H9 (cell line): ENCODE data around the gene MRPS34. TPM values are rescaled to one million over a fixed set of nuclear protein-coding genes. Genes with fewer than 3 reads are reported as not detected.

Experiments
- DNase-seq: peaks from one replicate; pipeline ENCODE4 v3.0.0-alpha.2; 2017
- H2AFZ ChIP-seq: one replicate; pipeline ENCODE4 v1.6.1; 2013; ENCODE audit warnings: mild to moderate bottlenecking, low read length, control low read depth, moderate library complexity
- H2AK5ac ChIP-seq: 2 replicates; pipeline ENCODE4 v1.6.1; 2013; ENCODE audit warnings: low read length, control low read depth, mixed read lengths; ENCODE audit not compliant: insufficient read length
- H2BK120ac ChIP-seq: one replicate; pipeline ENCODE4 v1.6.1; 2013; ENCODE audit warnings: low read depth, mild to moderate bottlenecking, low read length, control low read depth, inconsistent platforms; ENCODE audit not compliant: poor library complexity, severe bottlenecking
- H2BK12ac ChIP-seq: 2 replicates; pipeline ENCODE4 v1.6.1; 2013; ENCODE audit warnings: low read length, control low read depth, mixed read lengths, low read depth; ENCODE audit not compliant: insufficient read length
- H2BK15ac ChIP-seq: 2 replicates; pipeline ENCODE4 v1.6.1; 2013; ENCODE audit warnings: low read depth, low read length, control low read depth
- H2BK20ac ChIP-seq: one replicate; pipeline ENCODE4 v1.6.1; 2013; ENCODE audit warnings: low read depth, mild to moderate bottlenecking, low read length, control low read depth, inconsistent platforms; ENCODE audit not compliant: poor library complexity, severe bottlenecking
- H2BK5ac ChIP-seq: 2 replicates; pipeline ENCODE4 v1.6.1; 2013; ENCODE audit warnings: low read length, control low read depth, mixed read lengths; ENCODE audit not compliant: insufficient read length
- H3K14ac ChIP-seq: 2 replicates; pipeline ENCODE4 v1.6.1; 2013; ENCODE audit warnings: low read length, control low read depth; ENCODE audit not compliant: insufficient read depth
- H3K18ac ChIP-seq: 2 replicates; pipeline ENCODE4 v1.6.1; 2013; ENCODE audit warnings: low read depth, mild to moderate bottlenecking, mixed read lengths, low read length, control low read depth; ENCODE audit not compliant: insufficient read length
- H3K23ac ChIP-seq: 2 replicates; pipeline ENCODE4 v1.6.1; 2013; ENCODE audit warnings: low read length, control low read depth, mixed read lengths, low read depth; ENCODE audit not compliant: insufficient read length
- H3K23me2 ChIP-seq: 2 replicates; pipeline ENCODE4 v1.6.1; 2013; ENCODE audit warnings: low read depth, mild to moderate bottlenecking, mixed read lengths, low read length, control low read depth; ENCODE audit not compliant: insufficient read length, poor library complexity, severe bottlenecking
- H3K27ac ChIP-seq: 2 replicates; pipeline ENCODE4 v1.5.1; 2013; ENCODE audit warnings: low read length, control low read depth, mixed read lengths, low read depth; ENCODE audit not compliant: insufficient read length
- H3K27me3 ChIP-seq: 2 replicates; pipeline ENCODE4 v1.6.1; 2013; ENCODE audit warnings: low read length, control low read depth, inconsistent platforms; ENCODE audit not compliant: insufficient read depth
- H3K4ac ChIP-seq: 2 replicates; pipeline ENCODE4 v1.6.1; 2013; ENCODE audit warnings: low read depth, mild to moderate bottlenecking, control low read depth, inconsistent platforms, low read length, moderate library complexity
- H3K4me1 ChIP-seq: 2 replicates; pipeline ENCODE4 v1.6.1; 2013; ENCODE audit warnings: low read length, control low read depth, inconsistent platforms; ENCODE audit not compliant: insufficient read depth
- H3K4me2 ChIP-seq: 2 replicates; pipeline ENCODE4 v1.6.1; 2013; ENCODE audit warnings: low read length, control low read depth, mixed read lengths; ENCODE audit not compliant: insufficient read length, insufficient read depth
- H3K56ac ChIP-seq: 2 replicates; pipeline ENCODE4 v1.6.1; 2013; ENCODE audit warnings: low read depth, mild to moderate bottlenecking, mixed read lengths, low read length, control low read depth; ENCODE audit not compliant: insufficient read length
- H3K79me1 ChIP-seq: 2 replicates; pipeline ENCODE4 v1.6.1; 2013; ENCODE audit warnings: low read depth, mild to moderate bottlenecking, moderate library complexity, low read length, control low read depth, inconsistent platforms; ENCODE audit not compliant: insufficient read depth, poor library complexity, severe bottlenecking
- H3K79me2 ChIP-seq: 2 replicates; pipeline ENCODE4 v1.6.1; 2013; ENCODE audit warnings: low read length, control low read depth, inconsistent platforms; ENCODE audit not compliant: insufficient read depth
- H3K9ac ChIP-seq: 2 replicates; pipeline ENCODE4 v1.6.1; 2013; ENCODE audit warnings: low read length, control low read depth, mixed read lengths; ENCODE audit not compliant: insufficient read length; ENCODE audit errors: extremely low read depth
- H3K9me3 ChIP-seq: one replicate; pipeline ENCODE4 v1.6.1; 2013; ENCODE audit warnings: low read depth, low read length, inconsistent platforms; ENCODE audit not compliant: control insufficient read depth
- H3T11ph ChIP-seq: one replicate; pipeline ENCODE4 v1.6.1; 2013; ENCODE audit warnings: mild to moderate bottlenecking, low read length, control low read depth, inconsistent platforms
- H4K20me1 ChIP-seq: one replicate; pipeline ENCODE4 v1.6.1; 2013; ENCODE audit not compliant: control insufficient read depth, insufficient read length, insufficient read depth
- H4K5ac ChIP-seq: 2 replicates; pipeline ENCODE4 v1.6.1; 2013; ENCODE audit warnings: low read depth, mild to moderate bottlenecking, mixed read lengths, low read length, control low read depth; ENCODE audit not compliant: insufficient read length
- H4K8ac ChIP-seq: replicated peaks from 2 replicates; pipeline ENCODE4 v1.6.1; 2013; ENCODE audit warnings: low read length, control low read depth, mixed read lengths, low read depth; ENCODE audit not compliant: insufficient read length
- H4K91ac ChIP-seq: 2 replicates; pipeline ENCODE4 v1.6.1; 2013; ENCODE audit warnings: low read depth, mild to moderate bottlenecking, moderate library complexity, mixed read lengths, low read length, control low read depth; ENCODE audit not compliant: insufficient read length
- H3K27ac Mint-ChIP-seq, 3 experiments: 2 replicates in 2 of 3; 3 replicates in 1 of 3; pipeline ENCODE4 v1.8.0; 2020 to 2021; ENCODE audit warnings: mixed read lengths in 3 of 3, mild to moderate bottlenecking in 1 of 3, moderate library complexity in 1 of 3
- H3K27me3 Mint-ChIP-seq: 2 replicates; pipeline ENCODE4 v1.8.0; 2021; ENCODE audit warnings: low read depth, mild to moderate bottlenecking, moderate library complexity, mixed read lengths
- H3K36me3 Mint-ChIP-seq, 3 experiments: 2 replicates in 2 of 3; 3 replicates in 1 of 3; pipeline ENCODE4 v1.8.0; 2020 to 2021; ENCODE audit warnings: low read depth in 3 of 3, mixed read lengths in 3 of 3; ENCODE audit not compliant: insufficient read depth in 1 of 3
- H3K4me1 Mint-ChIP-seq, 2 experiments: 2 replicates each; pipeline ENCODE4 v1.8.0; 2020; ENCODE audit warnings: mixed read lengths in 2 of 2
- H3K4me3 Mint-ChIP-seq, 2 experiments: 2 replicates in 1 of 2; 3 replicates in 1 of 2; pipeline ENCODE4 v1.8.0; 2020 to 2021; ENCODE audit warnings: mild to moderate bottlenecking in 2 of 2, mixed read lengths in 2 of 2, moderate library complexity in 1 of 2
- H3K9me3 Mint-ChIP-seq, 2 experiments: 2 replicates in 1 of 2; 3 replicates in 1 of 2; pipeline ENCODE4 v1.8.0; 2020; ENCODE audit warnings: mild to moderate bottlenecking in 2 of 2, mixed read lengths in 2 of 2, moderate library complexity in 1 of 2
- WGBS: extraction: QIAGEN DNeasy Blood & Tissue Kit; methylation state at CpG from one replicate; pipeline ENCODE4 v1.1.7; 2013; ENCODE audit warnings: missing lambda C conversion rate, low lambda C conversion rate, mixed read lengths; ENCODE audit not compliant: insufficient read length; ENCODE audit errors: extremely low coverage; 5-methylcytosine and 5-hydroxymethylcytosine counted together
- total RNA-seq: library from RNA; stranded (reverse); gene quantifications from 2 replicates; pipeline ENCODE4 v1.2.1, GENCODE V29; 2021
- TF ChIP-seq, protein P1 (sequence below): fragments of 200-600 bp; sonication (generic); conservative IDR thresholded peaks from 3 replicates; pipeline ENCODE4 v1.8.0; 2021; ENCODE audit warnings: antibody characterized with exemption, mild to moderate bottlenecking

Gene MRPS34
- total RNA-seq, 1 experiment from 2014 or later, result 205 TPM

DNA sequence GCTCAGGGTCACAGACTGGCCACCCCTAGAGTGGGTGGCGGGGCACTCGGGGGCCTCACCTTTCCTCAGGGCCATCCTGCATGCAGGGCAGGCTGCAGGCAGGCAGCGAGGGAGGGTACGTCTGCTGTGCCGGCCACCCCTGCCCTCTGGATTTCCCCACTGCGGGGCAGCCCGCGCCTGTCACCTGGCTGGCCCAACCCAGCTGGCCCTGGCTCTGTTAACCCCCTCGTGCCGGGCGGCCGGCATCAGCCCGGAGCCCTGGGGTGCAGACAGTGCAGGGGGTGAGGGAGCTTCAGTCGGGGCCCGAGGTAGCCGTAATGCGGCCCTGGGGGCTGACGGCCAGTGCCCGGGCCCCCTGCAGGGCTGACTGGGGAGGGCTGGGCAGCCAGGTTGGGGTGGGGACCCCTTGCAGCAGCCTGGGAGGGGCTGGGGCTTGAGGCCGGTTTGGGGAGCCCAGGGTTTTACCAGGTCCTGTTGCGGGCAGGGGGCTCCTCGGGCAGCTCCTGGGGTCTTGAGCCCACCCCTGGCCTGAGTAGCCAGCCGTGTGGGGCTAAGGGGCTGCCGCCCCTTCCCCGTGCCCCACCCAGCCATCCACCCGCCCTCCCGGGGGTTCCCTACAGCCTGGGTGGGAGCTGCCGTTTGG lies 20.8 kb upstream of the MRPS34 start, which contains the start of gene IGFALS:
Gene IGFALS, minus strand, starts transcription at position 128 of the 643 bp plus-strand sequence. Its CDS starts 53 bp downstream, at position 75.
- H2AK5ac ChIP-seq, result no peak within 1 kb of the TSS
- no peak within 1 kb of the TSS for H3K4me2 ChIP-seq
- H3K27me3 ChIP-seq, result no peaks in the 10 kb centered on the region
- Mint-ChIP-seq H3K36me3 (peaks cover 10 to 19% (median 14%) of the 10 kb centered on the region in 3 experiments), H3K9me3 (peaks cover 18 to 20% of the 10 kb centered on the region in 2 experiments), H3K27ac (no peak within 1 kb of the TSS), H3K4me3 (no peak within 1 kb of the TSS), H3K27me3 (no peaks in the 10 kb centered on the region), H3K4me1 (no peaks in the 10 kb centered on the region)
- WGBS, result no CpG with 5 or more reads among the region's 28 CpGs
- H3K4me1 ChIP-seq, result no peaks in the 10 kb centered on the region
- no peaks in the 10 kb centered on the region for H3K23me2 ChIP-seq
- no peak for DNase-seq
- H3K9ac ChIP-seq, result no peak within 1 kb of the TSS
- H2BK20ac ChIP-seq, result no peak within 1 kb of the TSS
- H3K79me2 ChIP-seq, result no peaks in the 10 kb centered on the region
- no peak within 1 kb of the TSS for H2BK5ac ChIP-seq
- TF ChIP-seq, protein P1, sequence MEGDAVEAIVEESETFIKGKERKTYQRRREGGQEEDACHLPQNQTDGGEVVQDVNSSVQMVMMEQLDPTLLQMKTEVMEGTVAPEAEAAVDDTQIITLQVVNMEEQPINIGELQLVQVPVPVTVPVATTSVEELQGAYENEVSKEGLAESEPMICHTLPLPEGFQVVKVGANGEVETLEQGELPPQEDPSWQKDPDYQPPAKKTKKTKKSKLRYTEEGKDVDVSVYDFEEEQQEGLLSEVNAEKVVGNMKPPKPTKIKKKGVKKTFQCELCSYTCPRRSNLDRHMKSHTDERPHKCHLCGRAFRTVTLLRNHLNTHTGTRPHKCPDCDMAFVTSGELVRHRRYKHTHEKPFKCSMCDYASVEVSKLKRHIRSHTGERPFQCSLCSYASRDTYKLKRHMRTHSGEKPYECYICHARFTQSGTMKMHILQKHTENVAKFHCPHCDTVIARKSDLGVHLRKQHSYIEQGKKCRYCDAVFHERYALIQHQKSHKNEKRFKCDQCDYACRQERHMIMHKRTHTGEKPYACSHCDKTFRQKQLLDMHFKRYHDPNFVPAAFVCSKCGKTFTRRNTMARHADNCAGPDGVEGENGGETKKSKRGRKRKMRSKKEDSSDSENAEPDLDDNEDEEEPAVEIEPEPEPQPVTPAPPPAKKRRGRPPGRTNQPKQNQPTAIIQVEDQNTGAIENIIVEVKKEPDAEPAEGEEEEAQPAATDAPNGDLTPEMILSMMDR, result no peak
- H3K23ac ChIP-seq, result no peak within 1 kb of the TSS
- H3K79me1 ChIP-seq, result no peaks in the 10 kb centered on the region
- H4K5ac ChIP-seq, result no peak within 1 kb of the TSS
- H3K27ac ChIP-seq, result no peak within 1 kb of the TSS
- H3K14ac ChIP-seq, result no peak within 1 kb of the TSS; the same call in 1 of the 2 replicates
- no peak within 1 kb of the TSS for H4K91ac ChIP-seq
- no peak within 1 kb of the TSS for H3K56ac ChIP-seq
- H3K4ac ChIP-seq, result no peak within 1 kb of the TSS
- H3T11ph ChIP-seq, result no peak within 1 kb of the TSS
- no peak within 1 kb of the TSS for H2AFZ ChIP-seq
- H3K9me3 ChIP-seq, result no peaks in the 10 kb centered on the region
- no peak within 1 kb of the TSS for H3K18ac ChIP-seq
- no peak within 1 kb of the TSS for H2BK12ac ChIP-seq
- H4K20me1 ChIP-seq, result no peaks in the 10 kb centered on the region
- H2BK15ac ChIP-seq, result no peak within 1 kb of the TSS
- H4K8ac ChIP-seq, result no peak within 1 kb of the TSS
- H2BK120ac ChIP-seq, result no peak within 1 kb of the TSS
